Suprapubic skin (tissue), 3 donors: ENCODE measurements around the gene MN1.

Experiments used
- POLR2A ChIP-seq, 2 donors: fragments of 450-650 bp; IDR thresholded peaks; one replicate each; pipeline ENCODE4 v1.6.1; 2017; ENCODE audit warnings: antibody characterized with exemption in 2 of 2, mild to moderate bottlenecking in 2 of 2, moderate library complexity in 2 of 2
- TF ChIP-seq, protein P1 (sequence below), 2 donors: fragments of 200-600 bp in 1 of 2; fragments of 450-650 bp in 1 of 2; sonication (generic) in 1 of 2; IDR thresholded peaks; one replicate each; pipeline ENCODE4 v1.5.1; 2016 to 2019; ENCODE audit warnings: antibody characterized with exemption in 2 of 2, mild to moderate bottlenecking in 1 of 2, moderate library complexity in 1 of 2

DNA sequence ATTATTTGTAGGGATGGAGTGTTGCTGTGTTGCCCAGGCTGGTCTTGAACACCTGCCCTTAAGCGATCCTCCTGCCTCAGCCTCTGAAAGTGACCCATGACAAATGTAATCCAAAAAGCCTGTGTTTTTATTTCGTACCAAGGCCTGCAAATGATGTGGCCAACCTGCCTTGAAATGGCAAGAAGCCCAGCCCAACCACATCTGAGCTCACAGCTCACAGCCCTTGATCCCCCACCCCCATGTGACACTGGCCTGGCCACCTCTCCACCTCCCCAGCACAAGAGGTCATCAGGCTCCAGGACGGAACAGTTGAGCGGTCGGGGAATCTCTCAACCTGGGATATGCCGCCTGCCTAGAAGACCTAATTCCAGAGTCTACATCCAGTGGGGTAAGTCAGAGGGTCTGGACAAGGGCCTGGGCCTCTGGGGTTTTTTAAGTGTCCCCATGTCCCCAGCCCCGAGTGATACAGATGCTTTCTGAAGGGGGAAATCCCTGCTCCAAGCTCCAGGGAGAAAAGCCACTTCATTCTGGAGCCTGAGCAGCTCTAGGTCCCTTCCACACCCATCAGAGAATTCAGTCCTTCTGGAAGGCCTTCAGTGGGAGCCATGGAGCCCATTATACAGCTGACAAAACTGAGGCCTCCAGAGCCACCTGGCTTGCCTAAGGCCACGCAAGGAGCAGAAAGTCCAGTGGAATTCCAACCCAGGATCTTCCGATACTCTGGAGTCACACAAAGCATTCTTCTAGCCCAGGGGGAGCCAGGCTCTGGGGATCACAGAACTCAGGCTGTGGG, 70.7 kb downstream of the MN1 start:
- TF ChIP-seq, protein P1, sequence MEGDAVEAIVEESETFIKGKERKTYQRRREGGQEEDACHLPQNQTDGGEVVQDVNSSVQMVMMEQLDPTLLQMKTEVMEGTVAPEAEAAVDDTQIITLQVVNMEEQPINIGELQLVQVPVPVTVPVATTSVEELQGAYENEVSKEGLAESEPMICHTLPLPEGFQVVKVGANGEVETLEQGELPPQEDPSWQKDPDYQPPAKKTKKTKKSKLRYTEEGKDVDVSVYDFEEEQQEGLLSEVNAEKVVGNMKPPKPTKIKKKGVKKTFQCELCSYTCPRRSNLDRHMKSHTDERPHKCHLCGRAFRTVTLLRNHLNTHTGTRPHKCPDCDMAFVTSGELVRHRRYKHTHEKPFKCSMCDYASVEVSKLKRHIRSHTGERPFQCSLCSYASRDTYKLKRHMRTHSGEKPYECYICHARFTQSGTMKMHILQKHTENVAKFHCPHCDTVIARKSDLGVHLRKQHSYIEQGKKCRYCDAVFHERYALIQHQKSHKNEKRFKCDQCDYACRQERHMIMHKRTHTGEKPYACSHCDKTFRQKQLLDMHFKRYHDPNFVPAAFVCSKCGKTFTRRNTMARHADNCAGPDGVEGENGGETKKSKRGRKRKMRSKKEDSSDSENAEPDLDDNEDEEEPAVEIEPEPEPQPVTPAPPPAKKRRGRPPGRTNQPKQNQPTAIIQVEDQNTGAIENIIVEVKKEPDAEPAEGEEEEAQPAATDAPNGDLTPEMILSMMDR (IDR thresholded peaks at IDR 0.05), result no peak
- TF ChIP-seq POLR2A (IDR thresholded peaks at IDR 0.05), result no peak
